NCI-H526 (cell line): Measurements from ENCODE around the gene INTS14.
"Not testable (repeated sequence)": the region's sequence is repeated elsewhere in the genome, so short reads cannot be mapped to it uniquely, and the experiment has no call there.

Experiments used
- DNase-seq, 2 experiments: peaks; one replicate each; lab custom pipeline; 2025; lab: John Stamatoyannopoulos, UW

The INTS14 gene

DNA sequence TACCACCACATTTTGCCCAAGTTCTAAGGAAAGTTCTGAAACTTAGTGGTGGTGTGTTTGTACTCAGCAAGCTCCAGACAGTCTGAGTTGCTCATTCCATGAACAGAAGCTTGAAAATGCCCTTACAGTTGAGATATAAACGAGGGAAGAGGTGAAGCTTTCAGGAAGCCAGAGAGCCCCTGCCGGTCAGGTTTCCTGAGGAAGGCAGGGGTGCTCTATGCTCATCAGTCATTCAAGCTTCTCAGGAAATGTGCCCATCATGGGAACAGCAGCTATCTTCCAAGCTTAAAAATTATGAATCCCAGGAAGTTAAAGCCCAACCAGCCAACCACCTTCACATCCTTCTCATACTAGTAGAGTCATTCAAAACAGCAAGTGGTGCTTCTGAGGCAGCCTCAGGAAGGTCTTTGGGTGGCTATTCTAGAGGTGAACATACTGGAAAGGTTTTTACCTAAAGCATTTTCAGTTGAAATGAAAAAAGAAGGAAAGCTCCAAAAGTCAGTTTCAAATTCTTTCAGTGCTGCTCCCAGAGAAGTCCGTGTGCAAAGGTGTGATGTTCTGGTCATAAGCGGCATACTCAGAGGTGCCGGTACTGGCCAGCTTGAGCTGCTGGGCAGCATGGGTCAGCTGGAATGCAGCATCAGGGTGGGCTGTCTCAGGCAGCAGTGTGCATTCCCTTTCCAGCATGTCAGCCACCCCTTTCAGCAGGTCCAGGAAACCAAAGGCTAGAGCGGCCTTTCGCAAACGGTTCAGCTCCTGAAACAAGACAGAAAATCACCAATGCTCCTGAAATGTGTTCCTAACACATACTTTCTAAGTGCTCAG lies 31.8 kb downstream of the INTS14 start:
- DNase-seq = no peak

DNA sequence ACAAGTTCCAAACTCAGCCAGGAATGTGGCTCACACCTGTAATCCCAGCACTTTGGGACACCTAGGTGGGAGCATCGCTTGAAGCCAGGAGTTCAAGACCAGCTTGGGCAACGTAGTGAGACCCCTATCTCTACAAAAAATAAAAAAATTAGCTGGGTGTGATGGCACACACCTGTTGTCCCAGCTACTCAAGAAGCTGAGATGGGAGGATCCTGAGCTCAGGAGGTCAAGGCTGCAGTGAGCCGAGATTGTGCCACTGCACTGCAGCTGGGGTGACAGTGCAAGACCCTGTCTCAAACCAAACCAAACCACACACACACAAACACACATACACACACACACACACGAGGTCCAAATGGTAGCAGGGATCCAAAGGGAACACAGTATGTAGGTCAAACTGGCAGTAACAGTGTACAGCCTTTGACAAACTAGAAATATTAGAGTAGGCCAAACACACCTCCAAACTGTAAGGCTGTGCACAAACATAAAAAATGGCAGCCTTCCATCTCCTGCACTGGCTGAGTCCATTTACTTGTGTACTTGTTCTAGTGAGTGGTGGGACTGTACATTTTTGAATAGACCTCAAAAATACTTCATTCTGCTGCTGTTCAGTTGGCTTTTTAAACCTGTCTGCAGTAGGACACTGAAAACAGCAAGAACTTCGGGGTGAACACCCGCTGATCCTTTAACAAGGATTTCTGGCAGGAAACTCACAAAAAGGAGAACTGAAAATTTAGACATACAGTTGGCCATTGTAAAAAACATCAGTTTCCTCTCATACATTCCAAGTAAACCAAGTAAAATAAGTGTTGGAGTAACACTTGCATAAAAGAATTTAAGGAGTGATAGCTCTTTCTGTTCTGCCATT lies 33.6 kb downstream of the INTS14 start:
- no peak for DNase-seq

DNA sequence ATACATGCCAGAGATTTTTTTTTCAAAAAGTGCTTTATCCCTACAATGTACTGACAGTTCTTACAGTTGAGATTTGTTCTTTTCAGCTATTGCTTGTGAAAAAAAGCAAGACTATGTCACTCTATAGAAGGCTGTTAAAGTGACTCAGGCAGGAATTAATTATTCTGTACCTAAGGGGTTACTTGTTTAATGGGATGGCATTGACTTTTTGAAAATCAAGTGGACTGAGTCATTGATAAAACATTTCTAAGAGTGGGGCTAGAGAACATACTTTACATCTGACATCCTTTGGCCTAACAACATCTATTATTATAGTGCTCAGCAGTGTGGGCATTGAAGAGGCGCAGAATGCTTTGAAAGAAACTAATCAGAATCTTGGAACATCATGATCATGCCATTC lies 34.3 kb downstream of the INTS14 start:
- no peak for DNase-seq

DNA sequence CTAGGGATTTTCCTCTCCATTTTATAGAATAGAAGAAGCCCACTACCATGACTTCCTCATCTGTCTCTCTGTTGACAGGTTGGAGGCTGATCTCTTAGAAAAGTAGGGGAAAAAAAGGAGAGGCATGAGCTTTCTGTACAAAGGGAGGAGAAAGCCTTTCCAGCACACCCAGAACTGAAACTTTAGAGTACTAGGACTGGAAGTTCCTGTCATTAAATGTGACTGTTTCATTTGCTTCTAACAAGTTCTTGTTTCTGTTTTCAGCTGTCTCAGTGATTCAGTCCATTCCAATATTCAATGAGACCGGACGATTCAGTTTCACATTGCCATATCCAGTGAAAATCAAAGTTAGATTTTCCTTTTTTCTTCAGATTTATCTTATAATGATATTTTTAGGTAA lies 39.0 kb downstream of the INTS14 start:
- DNase-seq = no peak

- no peak for DNase-seq
These were observed 41.2 kb downstream of the INTS14 start for GRCh38 chr15:65569728-65570127.

DNA sequence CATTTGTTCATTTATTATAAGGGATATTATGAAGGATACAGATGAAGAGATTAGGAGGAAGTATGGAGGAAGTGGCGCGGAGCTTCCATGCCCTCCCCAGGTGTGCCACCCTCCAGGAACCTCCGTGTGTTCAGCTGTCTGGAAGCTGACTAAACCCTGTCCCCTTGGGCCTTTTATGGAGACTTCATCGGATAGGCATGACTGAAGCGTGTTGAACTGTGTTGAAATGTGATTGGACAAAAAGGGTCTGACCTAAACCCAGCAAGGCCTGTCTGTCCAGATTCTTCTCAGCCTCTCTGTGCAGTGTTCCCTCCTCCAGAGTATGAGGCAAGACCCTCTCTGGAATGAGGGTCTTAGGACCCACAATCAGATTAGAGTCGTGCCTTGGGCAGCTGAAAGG lies 49.0 kb downstream of the INTS14 start:
- no peak for DNase-seq

GRCh38 chr15:65559941-65560340 lies 51.0 kb downstream of the INTS14 start:
- no peak for DNase-seq

- DNase-seq = no peak
These were observed 51.8 kb downstream of the INTS14 start for GRCh38 chr15:65558997-65559760.

DNA sequence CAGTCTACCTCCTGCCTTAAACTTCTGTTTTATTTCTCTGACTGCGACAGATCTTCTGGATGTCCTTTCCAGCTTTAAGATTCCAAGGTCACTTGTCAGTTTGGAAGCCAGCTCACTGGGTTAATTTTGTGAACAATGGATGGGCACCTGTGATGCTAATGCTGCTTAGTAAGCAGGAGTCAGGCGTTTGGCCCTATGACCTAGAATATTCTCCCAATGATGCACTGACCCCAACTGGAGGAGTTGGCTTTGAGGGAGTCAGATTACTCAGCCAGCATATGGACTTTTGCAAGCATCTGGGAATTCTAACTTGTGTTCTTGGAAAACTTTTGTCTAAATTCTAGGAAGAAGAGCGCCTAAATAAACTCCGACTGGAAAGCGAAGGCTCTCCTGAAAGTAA lies 52.6 kb downstream of the INTS14 start:
- DNase-seq = no peak

DNA sequence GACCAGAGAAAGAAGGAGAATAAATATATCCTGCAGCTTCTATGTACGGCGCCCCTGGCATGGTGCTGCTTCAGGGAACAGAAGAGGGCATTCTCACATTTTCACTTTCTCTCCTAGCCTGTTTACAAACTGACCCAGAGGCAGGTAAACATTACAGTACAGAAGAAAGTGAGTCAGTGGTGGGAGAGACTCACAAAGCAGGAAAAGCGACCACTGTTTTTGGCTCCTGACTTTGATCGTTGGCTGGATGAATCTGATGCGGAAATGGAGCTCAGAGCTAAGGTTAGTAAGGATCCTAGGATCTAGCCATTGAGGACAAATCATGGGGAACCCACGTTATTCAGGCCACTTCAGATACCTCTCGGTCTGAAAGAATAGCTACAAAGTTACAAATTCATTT lies 54.3 kb downstream of the INTS14 start:
- DNase-seq = no peak

DNA sequence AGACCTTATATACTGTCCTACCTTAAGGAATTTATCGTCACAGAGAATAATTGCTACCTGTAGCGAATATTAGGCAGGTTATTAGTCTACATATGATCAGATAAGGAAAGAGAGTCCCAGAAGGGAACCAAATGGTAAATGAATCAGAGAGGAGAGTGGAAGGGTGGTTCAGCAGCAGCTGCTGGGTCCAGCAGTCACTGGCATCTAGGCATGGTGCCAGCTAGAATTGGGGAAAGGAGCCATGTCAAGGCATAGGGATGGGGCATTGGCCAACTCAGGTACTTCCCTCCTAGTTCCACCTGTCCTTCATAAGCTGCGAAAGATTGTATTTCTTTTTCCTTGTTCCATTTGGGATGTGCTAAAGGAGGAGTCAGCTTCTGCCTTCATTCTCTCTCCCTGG lies 57.2 kb downstream of the INTS14 start:
- no peak for DNase-seq

GRCh38 chr15:65552851-65553250 lies 58.1 kb downstream of the INTS14 start:
- not testable (repeated sequence) for DNase-seq

DNA sequence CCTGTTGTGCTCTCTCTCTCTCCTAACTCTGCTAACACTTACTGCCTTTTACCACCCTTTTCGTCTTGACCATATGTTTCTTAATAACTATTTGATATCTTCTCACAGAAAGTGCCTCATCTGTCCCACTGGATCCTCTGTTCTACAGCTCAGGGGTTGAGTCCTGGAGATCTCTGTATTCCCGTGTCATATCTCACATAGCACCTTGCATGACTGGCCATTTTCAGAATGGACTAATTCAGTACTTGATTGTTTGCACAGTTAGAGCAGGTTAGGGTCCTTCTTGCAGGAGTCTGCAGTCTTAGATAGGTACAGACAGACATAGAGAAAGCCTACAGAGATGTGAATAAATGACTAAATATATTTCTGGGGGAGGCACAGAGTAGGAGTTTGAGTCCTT lies 59.7 kb downstream of the INTS14 start:
- DNase-seq = no peak

- DNase-seq = no peak
These were observed 60.2 kb downstream of the INTS14 start for GRCh38 chr15:65550681-65551098.

- not testable (repeated sequence) for DNase-seq
These were observed 61.6 kb downstream of the INTS14 start for GRCh38 chr15:65549288-65549687.

- no peak for DNase-seq
These were observed 63.1 kb downstream of the INTS14 start for GRCh38 chr15:65547841-65548240.

DNA sequence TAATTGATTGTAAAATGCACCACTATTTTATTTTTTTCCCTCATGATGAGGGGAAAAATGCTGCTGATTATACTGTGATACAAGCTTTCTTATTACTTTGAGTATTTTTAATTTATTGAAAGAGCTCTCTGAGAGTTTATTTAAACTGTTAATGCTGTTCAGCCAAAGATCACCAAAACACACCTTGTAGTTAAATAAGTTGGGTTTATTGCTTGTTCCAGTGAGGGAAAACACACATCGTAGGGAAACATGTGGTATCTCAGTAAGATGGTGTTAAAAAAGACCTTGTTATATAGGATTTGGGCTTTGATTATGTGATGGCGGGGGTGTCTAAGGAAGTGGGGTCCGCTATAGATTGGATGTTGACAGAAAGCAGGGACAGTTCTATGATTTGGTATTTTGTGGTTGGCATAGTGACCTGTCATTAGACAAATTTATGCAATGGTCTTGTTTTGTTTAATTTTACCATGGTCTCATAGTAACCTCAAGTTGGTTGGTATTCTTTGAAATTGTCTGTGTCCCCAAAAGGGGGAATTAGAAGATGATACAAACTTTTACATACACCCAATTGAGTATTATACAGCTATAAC lies 69.6 kb downstream of the INTS14 start:
- DNase-seq = no peak

DNA sequence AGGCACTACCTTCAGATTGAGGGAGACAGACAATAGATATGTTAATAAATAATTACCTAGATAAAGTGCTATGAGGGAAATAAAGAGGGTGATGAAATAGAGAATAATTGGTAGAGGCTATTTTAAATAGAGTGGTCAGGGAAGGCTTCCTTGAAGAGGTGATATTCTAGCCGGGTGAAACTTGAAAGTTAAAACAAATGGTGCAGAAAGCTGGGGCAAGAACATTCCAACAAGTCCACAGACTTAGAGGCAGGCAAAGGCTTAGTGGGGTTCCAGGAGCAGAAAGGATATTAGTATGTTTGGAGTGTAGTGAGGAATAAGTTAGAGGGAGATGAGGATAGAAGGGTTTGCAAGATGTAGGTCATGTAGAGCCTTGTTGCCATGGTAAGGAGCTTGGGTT lies 70.6 kb downstream of the INTS14 start:
- DNase-seq = no peak

- DNase-seq = no peak
These were observed 75.7 kb downstream of the INTS14 start for GRCh38 chr15:65535192-65535591.

DNA sequence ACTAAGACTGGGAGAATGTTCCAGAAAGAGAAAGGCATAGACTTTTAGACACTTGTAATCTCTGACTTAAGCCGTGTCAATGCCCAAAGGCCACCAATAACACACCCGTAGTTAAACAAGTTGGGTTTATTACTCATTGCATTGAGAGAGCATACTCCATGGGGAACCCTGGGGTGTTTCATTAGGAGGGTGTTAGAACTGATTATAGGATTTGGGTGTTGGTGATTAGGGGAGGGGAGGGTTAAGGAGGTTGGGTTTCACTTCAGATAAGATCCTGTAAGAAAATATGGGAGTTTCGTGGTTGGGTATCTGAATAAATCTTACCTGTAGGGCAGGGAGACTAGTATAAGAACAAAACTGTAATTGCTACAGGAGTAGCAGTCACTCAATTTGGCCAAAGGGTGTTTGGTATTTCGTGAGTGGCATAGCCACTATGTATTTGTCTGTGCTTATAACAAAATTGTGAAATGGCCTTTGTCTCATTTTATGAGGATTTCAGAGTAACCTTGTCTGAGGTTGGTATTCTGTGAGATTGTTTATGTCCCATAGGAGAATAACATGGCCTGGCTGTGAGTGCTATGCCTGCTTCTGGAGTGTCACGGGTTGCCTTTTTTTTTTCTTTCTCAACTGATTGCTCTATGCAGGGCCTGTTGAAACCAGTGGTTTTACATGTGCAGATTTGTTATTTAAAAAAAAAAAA lies 77.7 kb downstream of the INTS14 start:
- no peak for DNase-seq

- no peak for DNase-seq
These were observed 78.2 kb downstream of the INTS14 start for GRCh38 chr15:65532738-65533051.
